ENCODE results near the gene VTN. TPM values are rescaled to one million over a fixed set of nuclear protein-coding genes. Genes with fewer than 3 reads are reported as not detected.

Gene VTN
- total and polyA plus RNA-seq, 2 donors from 2014 or later, result 0.98 to 3.5 TPM

DNA sequence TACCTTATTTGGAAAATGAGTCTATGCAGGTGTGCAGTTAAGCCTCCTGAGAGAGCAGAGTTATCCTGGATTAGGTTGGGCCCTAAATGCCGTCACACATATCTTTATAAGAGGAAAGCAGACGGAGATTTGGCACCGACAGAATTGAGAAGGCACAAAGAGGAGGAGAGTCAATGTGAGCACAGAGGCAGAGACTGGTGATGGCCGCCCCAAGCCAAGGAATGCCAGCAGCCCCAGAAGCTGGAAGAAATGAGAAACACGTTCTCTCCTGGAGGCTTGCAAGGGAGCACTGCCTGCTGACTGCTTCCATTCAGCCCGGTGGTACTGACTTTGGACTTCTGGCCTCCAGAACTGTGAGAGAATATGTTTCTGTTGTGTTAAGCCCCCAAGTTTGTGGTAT lies 32.7 kb upstream of the VTN start:
- TF ChIP-seq, protein P1, sequence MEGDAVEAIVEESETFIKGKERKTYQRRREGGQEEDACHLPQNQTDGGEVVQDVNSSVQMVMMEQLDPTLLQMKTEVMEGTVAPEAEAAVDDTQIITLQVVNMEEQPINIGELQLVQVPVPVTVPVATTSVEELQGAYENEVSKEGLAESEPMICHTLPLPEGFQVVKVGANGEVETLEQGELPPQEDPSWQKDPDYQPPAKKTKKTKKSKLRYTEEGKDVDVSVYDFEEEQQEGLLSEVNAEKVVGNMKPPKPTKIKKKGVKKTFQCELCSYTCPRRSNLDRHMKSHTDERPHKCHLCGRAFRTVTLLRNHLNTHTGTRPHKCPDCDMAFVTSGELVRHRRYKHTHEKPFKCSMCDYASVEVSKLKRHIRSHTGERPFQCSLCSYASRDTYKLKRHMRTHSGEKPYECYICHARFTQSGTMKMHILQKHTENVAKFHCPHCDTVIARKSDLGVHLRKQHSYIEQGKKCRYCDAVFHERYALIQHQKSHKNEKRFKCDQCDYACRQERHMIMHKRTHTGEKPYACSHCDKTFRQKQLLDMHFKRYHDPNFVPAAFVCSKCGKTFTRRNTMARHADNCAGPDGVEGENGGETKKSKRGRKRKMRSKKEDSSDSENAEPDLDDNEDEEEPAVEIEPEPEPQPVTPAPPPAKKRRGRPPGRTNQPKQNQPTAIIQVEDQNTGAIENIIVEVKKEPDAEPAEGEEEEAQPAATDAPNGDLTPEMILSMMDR (IDR thresholded peaks at IDR 0.05; ENCODE audit: borderline replicate concordance, extremely low read depth, insufficient read depth), result no peak
- Histone ChIP-seq H3K27me3 (ENCODE audit: control insufficient read depth, insufficient read depth, low read length) (no peaks in the 10 kb centered on the region), H3K4me3 (ENCODE audit: low read length in 3 of 3) (no peak overlapping the region), H3K9ac (ENCODE audit: low read length in 3 of 3) (no peak overlapping the region), H3K27ac (ENCODE audit: low read depth in 2 of 2, low read length in 2 of 2) (no peak overlapping the region), H3K9me3 (ENCODE audit: control insufficient read depth in 2 of 3, insufficient read depth in 1 of 3, low read length in 3 of 3) (no peaks in the 10 kb centered on the region), H3K4me1 (ENCODE audit: control insufficient read depth in 2 of 3, insufficient read depth in 2 of 3, low read depth in 1 of 3, low read length in 3 of 3) (peaks cover 0 to 16% (median 12%) of the 10 kb centered on the region in 3 donors), H3K36me3 (ENCODE audit: control insufficient read depth in 2 of 3, insufficient read depth in 3 of 3, low read length in 3 of 3) (no peaks in the 10 kb centered on the region)
- FAIRE-seq (no peak), DNase-seq (no peak)
- intact Hi-C loops (cut with DNase I), result no loop called here

DNA sequence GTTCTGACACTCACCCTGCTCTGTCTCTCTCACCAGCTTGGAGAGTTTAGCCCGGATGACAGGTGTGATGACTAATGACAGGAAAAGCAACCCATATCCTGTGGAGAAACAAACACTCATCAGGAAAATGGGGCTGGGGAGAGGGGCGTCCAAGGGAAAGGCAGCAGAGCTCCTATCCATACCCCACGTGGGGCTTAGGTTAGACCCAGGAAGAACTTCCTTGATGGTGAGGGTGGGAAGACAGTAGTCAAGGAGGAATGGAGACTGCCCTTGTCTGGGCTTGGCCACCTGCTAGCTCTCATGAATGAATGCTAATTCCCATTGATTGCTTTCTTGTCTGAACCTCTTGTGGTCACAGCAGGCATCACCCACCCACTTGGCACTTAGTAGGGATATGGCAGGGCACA lies 32.1 kb upstream of the VTN start:
- H3K27me3 ChIP-seq (ENCODE audit: control insufficient read depth, insufficient read depth, low read length), result no peaks in the 10 kb centered on the region
- H3K9me3 ChIP-seq (ENCODE audit: control insufficient read depth in 2 of 3, insufficient read depth in 1 of 3, low read length in 3 of 3), result no peaks in the 10 kb centered on the region
- H3K27ac ChIP-seq (ENCODE audit: low read depth in 2 of 2, low read length in 2 of 2), result no peak overlapping the region
- FAIRE-seq, result no peak
- H3K36me3 ChIP-seq (ENCODE audit: control insufficient read depth in 2 of 3, insufficient read depth in 3 of 3, low read length in 3 of 3), result no peaks in the 10 kb centered on the region
- TF ChIP-seq, protein P1 (IDR thresholded peaks at IDR 0.05; ENCODE audit: borderline replicate concordance, extremely low read depth, insufficient read depth), result no peak
- intact Hi-C loops (cut with DNase I), result no loop called here
- no peak for DNase-seq
- peaks cover 0 to 18% (median 16%) of the 10 kb centered on the region in 3 donors for H3K4me1 ChIP-seq (ENCODE audit: control insufficient read depth in 2 of 3, insufficient read depth in 2 of 3, low read depth in 1 of 3, low read length in 3 of 3)
- no peak overlapping the region for H3K4me3 ChIP-seq (ENCODE audit: low read length in 3 of 3)
- H3K9ac ChIP-seq (ENCODE audit: low read length in 3 of 3), result no peak overlapping the region

GRCh38 chr17:28399808-28400207 lies 29.7 kb upstream of the VTN start:
- FAIRE-seq (no peak), DNase-seq (no peak)
- no peaks in the 10 kb centered on the region for H3K9me3 ChIP-seq (ENCODE audit: control insufficient read depth in 2 of 3, insufficient read depth in 1 of 3, low read length in 3 of 3)
- TF ChIP-seq, protein P1 (IDR thresholded peaks at IDR 0.05; ENCODE audit: borderline replicate concordance, extremely low read depth, insufficient read depth), result no peak
- intact Hi-C loops (cut with DNase I), result no loop called here
- H3K27me3 ChIP-seq (ENCODE audit: control insufficient read depth, insufficient read depth, low read length), result no peaks in the 10 kb centered on the region
- H3K27ac ChIP-seq (ENCODE audit: low read depth in 2 of 2, low read length in 2 of 2), result no peak overlapping the region
- no peak overlapping the region for H3K9ac ChIP-seq (ENCODE audit: low read length in 3 of 3)
- H3K36me3 ChIP-seq (ENCODE audit: control insufficient read depth in 2 of 3, insufficient read depth in 3 of 3, low read length in 3 of 3), result peaks cover 0 to 5% (median under 1%) of the 10 kb centered on the region in 3 donors
- no peak overlapping the region for H3K4me3 ChIP-seq (ENCODE audit: low read length in 3 of 3)
- peaks cover 0 to 18% (median 5%) of the 10 kb centered on the region in 3 donors for H3K4me1 ChIP-seq (ENCODE audit: control insufficient read depth in 2 of 3, insufficient read depth in 2 of 3, low read depth in 1 of 3, low read length in 3 of 3)
